Measurements from ENCODE around the gene RAET1L.
A peak's percentile ranks its signal among the peaks of the same experiment; 100 is the strongest.
"Not testable (repeated sequence)": the region's sequence is repeated elsewhere in the genome, so short reads cannot be mapped to it uniquely, and the experiment has no call there.

The RAET1L gene

DNA sequence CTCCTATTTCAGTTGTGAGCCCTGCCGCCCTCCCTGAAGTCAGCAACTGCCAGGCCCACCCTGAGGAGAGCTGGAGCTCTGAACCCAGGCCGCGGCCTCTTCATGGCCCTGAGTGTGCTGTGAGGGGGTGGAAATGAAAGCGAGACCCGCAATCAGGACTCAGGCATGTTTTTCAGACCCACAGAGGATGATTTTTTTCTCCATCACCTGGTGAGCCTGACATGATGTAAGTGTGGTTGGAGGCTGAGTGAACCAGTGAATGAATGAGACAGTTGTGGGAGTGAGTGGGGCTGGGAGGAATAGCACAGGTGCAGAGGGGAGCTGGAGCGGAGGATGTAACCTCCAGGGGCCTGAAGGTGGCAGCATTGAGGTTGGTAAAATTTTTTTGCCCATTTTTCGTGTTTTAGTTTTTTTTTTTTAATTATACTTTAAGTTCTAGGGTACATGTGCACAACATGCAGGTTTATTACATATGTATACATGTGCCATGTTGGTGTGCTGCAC is 18.3 kb downstream of the RAET1L start:
- Histone ChIP-seq H3K27ac (ENCODE audit: low read depth, low read length) (no peak overlapping the region), H3K27me3 (ENCODE audit: control insufficient read depth in 1 of 2, insufficient read depth in 2 of 2, low read length in 2 of 2) (peaks cover 28% of the 10 kb centered on the region in 2 donors), H3K4me1 (ENCODE audit: control insufficient read depth in 1 of 2, insufficient read depth in 2 of 2, low read length in 2 of 2) (peaks cover 9 to 11% of the 10 kb centered on the region in 2 donors), H3K36me3 (ENCODE audit: control insufficient read depth in 1 of 2, insufficient read depth in 2 of 2, low read length in 2 of 2) (no peaks in the 10 kb centered on the region), H3K9ac (ENCODE audit: low read depth in 1 of 2, low read length in 2 of 2) (no peak overlapping the region), H3K4me3 (ENCODE audit: low read depth in 1 of 2, low read length in 2 of 2) (no peak overlapping the region), H3K9me3 (ENCODE audit: control insufficient read depth in 1 of 2, low read length in 2 of 2) (no peaks in the 10 kb centered on the region)

- peak overlapping the region; percentile 67 to 79 for H3K4me3 ChIP-seq (ENCODE audit: low read depth in 1 of 2, low read length in 2 of 2)
- peaks cover 25 to 28% of the 10 kb centered on the region in 2 donors for H3K27me3 ChIP-seq (ENCODE audit: control insufficient read depth in 1 of 2, insufficient read depth in 2 of 2, low read length in 2 of 2)
- H3K27ac ChIP-seq (ENCODE audit: low read depth, low read length) = no peak overlapping the region
- peaks cover 9 to 11% of the 10 kb centered on the region in 2 donors for H3K4me1 ChIP-seq (ENCODE audit: control insufficient read depth in 1 of 2, insufficient read depth in 2 of 2, low read length in 2 of 2)
- H3K9me3 ChIP-seq (ENCODE audit: control insufficient read depth in 1 of 2, low read length in 2 of 2) = no peaks in the 10 kb centered on the region
- peak overlapping the region in 1 of 2 donors; percentile 35 for H3K9ac ChIP-seq (ENCODE audit: low read depth in 1 of 2, low read length in 2 of 2)
- H3K36me3 ChIP-seq (ENCODE audit: control insufficient read depth in 1 of 2, insufficient read depth in 2 of 2, low read length in 2 of 2) = no peaks in the 10 kb centered on the region
Observed at GRCh38 chr6:150005761-150006651, 19.3 kb downstream of the RAET1L start.

DNA sequence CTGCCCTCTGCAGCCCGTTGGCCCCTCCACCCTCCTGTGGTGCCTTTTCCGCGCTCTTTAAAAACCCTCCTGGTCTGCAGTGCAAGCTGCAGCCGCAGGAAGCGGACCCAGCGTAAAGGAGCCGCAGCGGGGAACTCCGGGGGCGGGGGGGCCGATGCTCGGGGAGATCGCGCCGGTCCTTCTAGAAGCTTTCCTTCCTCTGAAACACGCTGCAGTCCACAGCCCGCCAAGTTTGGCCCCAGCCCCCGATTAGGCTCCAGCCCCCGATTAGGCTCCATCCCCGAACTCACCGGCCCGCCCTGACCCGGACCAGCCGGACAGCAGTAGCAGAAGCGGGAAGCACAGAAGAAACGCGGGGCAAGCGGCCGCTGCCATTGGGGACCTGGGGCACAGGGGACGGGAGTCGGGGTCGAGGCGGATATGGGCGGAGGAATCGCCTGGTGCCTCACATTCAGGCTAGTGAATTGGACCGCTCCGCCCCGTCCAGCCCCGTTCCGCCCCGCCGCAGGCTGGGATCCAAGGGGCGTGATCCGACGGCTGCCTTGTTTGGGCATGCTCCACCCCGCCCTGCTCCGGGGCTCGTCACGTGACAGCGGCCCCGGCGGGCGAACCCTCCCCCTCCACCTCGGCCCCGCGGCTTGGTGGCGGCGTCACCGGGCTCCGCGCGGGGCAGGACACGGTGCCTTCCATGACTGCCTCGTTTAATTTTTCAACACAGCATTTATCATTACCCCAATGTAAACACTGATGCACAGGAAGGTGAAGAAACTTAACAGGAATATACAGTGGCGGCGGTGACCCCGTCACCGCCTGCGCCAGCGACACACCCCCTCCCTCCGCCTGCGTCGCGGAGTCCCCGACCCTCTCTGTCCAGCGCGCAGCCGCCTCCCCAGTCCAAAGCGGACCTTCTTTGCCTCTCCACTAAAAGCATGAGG is 20.3 kb downstream of the RAET1L start:
- Histone ChIP-seq H3K36me3 (ENCODE audit: control insufficient read depth in 1 of 2, insufficient read depth in 2 of 2, low read length in 2 of 2) (no peaks in the 10 kb centered on the region), H3K27me3 (ENCODE audit: control insufficient read depth in 1 of 2, insufficient read depth in 2 of 2, low read length in 2 of 2) (peaks cover 27 to 28% of the 10 kb centered on the region in 2 donors), H3K9me3 (ENCODE audit: control insufficient read depth in 1 of 2, low read length in 2 of 2) (no peaks in the 10 kb centered on the region), H3K9ac (ENCODE audit: low read depth in 1 of 2, low read length in 2 of 2) (peak overlapping the region; percentile 35 to 60), H3K4me3 (ENCODE audit: low read depth in 1 of 2, low read length in 2 of 2) (peak overlapping the region; percentile 67 to 79), H3K4me1 (ENCODE audit: control insufficient read depth in 1 of 2, insufficient read depth in 2 of 2, low read length in 2 of 2) (peaks cover 9 to 11% of the 10 kb centered on the region in 2 donors), H3K27ac (ENCODE audit: low read depth, low read length) (no peak overlapping the region)

DNA sequence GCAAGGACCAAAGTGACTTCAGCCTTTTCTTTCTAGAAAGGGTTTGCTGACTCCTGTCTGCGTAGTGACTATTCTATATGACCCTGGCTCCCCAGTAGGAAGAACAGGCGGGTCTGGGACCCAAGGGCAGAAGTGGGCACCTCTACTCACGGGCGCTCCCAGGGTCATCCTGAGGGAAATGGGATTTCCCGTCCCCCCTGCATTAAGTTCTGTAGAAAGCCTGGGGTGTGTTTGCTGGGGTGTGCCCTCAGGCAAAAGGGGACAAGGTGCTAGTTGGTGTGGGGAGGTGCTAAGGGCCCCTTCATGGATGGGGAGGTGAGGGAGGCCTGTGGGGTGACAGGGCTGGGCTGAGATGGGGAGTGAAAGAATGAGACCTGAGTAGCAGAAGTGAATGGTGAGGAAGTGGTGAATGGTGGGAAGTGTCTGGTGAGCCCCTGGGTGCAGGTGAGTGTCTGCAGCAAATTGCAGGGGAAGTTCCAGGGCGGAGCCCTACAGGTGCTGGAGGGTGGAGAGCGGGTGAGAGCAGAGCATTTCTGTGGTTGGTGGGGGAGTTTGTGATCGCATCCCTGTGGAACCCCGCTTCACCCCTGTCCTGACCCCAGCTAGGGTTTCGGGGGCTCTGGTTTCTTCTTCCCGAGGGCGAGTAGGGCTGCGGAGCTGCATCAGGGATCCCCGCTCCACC is 21.1 kb downstream of the RAET1L start:
- Histone ChIP-seq H3K27me3 (ENCODE audit: control insufficient read depth in 1 of 2, insufficient read depth in 2 of 2, low read length in 2 of 2) (peaks cover 21 to 27% of the 10 kb centered on the region in 2 donors), H3K4me1 (ENCODE audit: control insufficient read depth in 1 of 2, insufficient read depth in 2 of 2, low read length in 2 of 2) (peaks cover 9 to 11% of the 10 kb centered on the region in 2 donors), H3K9ac (ENCODE audit: low read depth in 1 of 2, low read length in 2 of 2) (peak overlapping the region in 1 of 2 donors; percentile 35), H3K9me3 (ENCODE audit: control insufficient read depth in 1 of 2, low read length in 2 of 2) (no peaks in the 10 kb centered on the region), H3K27ac (ENCODE audit: low read depth, low read length) (no peak overlapping the region), H3K36me3 (ENCODE audit: control insufficient read depth in 1 of 2, insufficient read depth in 2 of 2, low read length in 2 of 2) (no peaks in the 10 kb centered on the region), H3K4me3 (ENCODE audit: low read depth in 1 of 2, low read length in 2 of 2) (peak overlapping the region; percentile 67 to 79)

- not testable (repeated sequence) for H3K4me3 ChIP-seq (ENCODE audit: low read depth in 1 of 2, low read length in 2 of 2); H3K9me3 ChIP-seq (ENCODE audit: control insufficient read depth in 1 of 2, low read length in 2 of 2); H3K36me3 ChIP-seq (ENCODE audit: control insufficient read depth in 1 of 2, insufficient read depth in 2 of 2, low read length in 2 of 2); H3K27ac ChIP-seq (ENCODE audit: low read depth, low read length); H3K9ac ChIP-seq (ENCODE audit: low read depth in 1 of 2, low read length in 2 of 2)
- peaks cover 16 to 23% of the 10 kb centered on the region in 2 donors for H3K27me3 ChIP-seq (ENCODE audit: control insufficient read depth in 1 of 2, insufficient read depth in 2 of 2, low read length in 2 of 2)
- H3K4me1 ChIP-seq (ENCODE audit: control insufficient read depth in 1 of 2, insufficient read depth in 2 of 2, low read length in 2 of 2) = peaks cover 9 to 11% of the 10 kb centered on the region in 2 donors
Observed at GRCh38 chr6:150003599-150003998, 21.7 kb downstream of the RAET1L start.

DNA sequence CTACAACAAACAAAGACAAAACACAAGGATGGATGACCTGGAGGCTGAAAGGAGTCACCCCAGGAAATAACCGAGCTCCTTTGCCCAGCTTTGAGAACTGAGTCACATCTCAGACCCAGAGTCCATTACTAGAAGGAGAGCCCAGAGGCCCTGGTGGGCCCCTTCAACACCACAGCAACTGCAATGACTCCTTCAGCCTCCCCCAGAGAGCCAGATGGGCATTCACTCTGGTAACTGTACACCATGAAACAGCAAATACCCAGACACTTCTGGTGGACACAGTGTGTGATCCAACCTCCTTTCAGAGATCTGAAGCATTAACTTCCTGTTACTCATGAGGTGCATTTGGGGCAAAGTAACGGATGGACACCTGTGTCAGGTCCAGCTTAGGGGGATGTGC is 22.6 kb downstream of the RAET1L start:
- Histone ChIP-seq H3K9me3 (ENCODE audit: control insufficient read depth in 1 of 2, low read length in 2 of 2) (no peaks in the 10 kb centered on the region), H3K9ac (ENCODE audit: low read depth in 1 of 2, low read length in 2 of 2) (no peak overlapping the region), H3K4me3 (ENCODE audit: low read depth in 1 of 2, low read length in 2 of 2) (no peak overlapping the region), H3K27ac (ENCODE audit: low read depth, low read length) (no peak overlapping the region), H3K4me1 (ENCODE audit: control insufficient read depth in 1 of 2, insufficient read depth in 2 of 2, low read length in 2 of 2) (peaks cover 9 to 11% of the 10 kb centered on the region in 2 donors), H3K36me3 (ENCODE audit: control insufficient read depth in 1 of 2, insufficient read depth in 2 of 2, low read length in 2 of 2) (no peaks in the 10 kb centered on the region), H3K27me3 (ENCODE audit: control insufficient read depth in 1 of 2, insufficient read depth in 2 of 2, low read length in 2 of 2) (peaks cover 13 to 21% of the 10 kb centered on the region in 2 donors)

GRCh38 chr6:150001295-150002008 is 23.9 kb downstream of the RAET1L start:
- Histone ChIP-seq H3K4me3 (ENCODE audit: low read depth in 1 of 2, low read length in 2 of 2) (no peak overlapping the region), H3K9me3 (ENCODE audit: control insufficient read depth in 1 of 2, low read length in 2 of 2) (no peaks in the 10 kb centered on the region), H3K9ac (ENCODE audit: low read depth in 1 of 2, low read length in 2 of 2) (no peak overlapping the region), H3K4me1 (ENCODE audit: control insufficient read depth in 1 of 2, insufficient read depth in 2 of 2, low read length in 2 of 2) (peaks cover 9 to 11% of the 10 kb centered on the region in 2 donors), H3K36me3 (ENCODE audit: control insufficient read depth in 1 of 2, insufficient read depth in 2 of 2, low read length in 2 of 2) (no peaks in the 10 kb centered on the region), H3K27me3 (ENCODE audit: control insufficient read depth in 1 of 2, insufficient read depth in 2 of 2, low read length in 2 of 2) (peaks cover 11 to 28% of the 10 kb centered on the region in 2 donors), H3K27ac (ENCODE audit: low read depth, low read length) (no peak overlapping the region)

GRCh38 chr6:149999636-150000035 is 25.7 kb downstream of the RAET1L start:
- Histone ChIP-seq H3K4me1 (ENCODE audit: control insufficient read depth in 1 of 2, insufficient read depth in 2 of 2, low read length in 2 of 2) (peaks cover 3 to 5% of the 10 kb centered on the region in 2 donors), H3K36me3 (ENCODE audit: control insufficient read depth in 1 of 2, insufficient read depth in 2 of 2, low read length in 2 of 2) (no peaks in the 10 kb centered on the region), H3K4me3 (ENCODE audit: low read depth in 1 of 2, low read length in 2 of 2) (no peak overlapping the region), H3K9ac (ENCODE audit: low read depth in 1 of 2, low read length in 2 of 2) (no peak overlapping the region), H3K27me3 (ENCODE audit: control insufficient read depth in 1 of 2, insufficient read depth in 2 of 2, low read length in 2 of 2) (peaks cover 20 to 35% of the 10 kb centered on the region in 2 donors), H3K27ac (ENCODE audit: low read depth, low read length) (no peak overlapping the region), H3K9me3 (ENCODE audit: control insufficient read depth in 1 of 2, low read length in 2 of 2) (no peaks in the 10 kb centered on the region)

GRCh38 chr6:149995971-149996370 is 29.4 kb downstream of the RAET1L start:
- peaks cover 43 to 48% of the 10 kb centered on the region in 2 donors for H3K27me3 ChIP-seq (ENCODE audit: control insufficient read depth in 1 of 2, insufficient read depth in 2 of 2, low read length in 2 of 2)
- H3K9me3 ChIP-seq (ENCODE audit: control insufficient read depth in 1 of 2, low read length in 2 of 2) = no peaks in the 10 kb centered on the region
- no peak overlapping the region for H3K4me3 ChIP-seq (ENCODE audit: low read depth in 1 of 2, low read length in 2 of 2)
- H3K9ac ChIP-seq (ENCODE audit: low read depth in 1 of 2, low read length in 2 of 2) = no peak overlapping the region
- H3K4me1 ChIP-seq (ENCODE audit: control insufficient read depth in 1 of 2, insufficient read depth in 2 of 2, low read length in 2 of 2) = peaks cover under 1 to 3% of the 10 kb centered on the region in 2 donors
- H3K36me3 ChIP-seq (ENCODE audit: control insufficient read depth in 1 of 2, insufficient read depth in 2 of 2, low read length in 2 of 2) = no peaks in the 10 kb centered on the region
- no peak overlapping the region for H3K27ac ChIP-seq (ENCODE audit: low read depth, low read length)

Data from duodenal mucosa (tissue), 2 donors.